Measurements from ENCODE around the gene FAM13C.
"Not testable (repeated sequence)": the region's sequence is repeated elsewhere in the genome, so short reads cannot be mapped to it uniquely, and the experiment has no call there.

FAM13C gene

GRCh38 chr10:59225211-59225610, 137.1 kb downstream of the FAM13C start:
- no peak for DNase-seq

- DNase-seq = not testable (repeated sequence)
Observed at GRCh38 chr10:59223597-59223996, 138.8 kb downstream of the FAM13C start.

GRCh38 chr10:59222788-59223187, 139.6 kb downstream of the FAM13C start:
- no peak for DNase-seq

- DNase-seq = no peak
Observed at GRCh38 chr10:59216178-59216869, 146.0 kb downstream of the FAM13C start.

GRCh38 chr10:59214160-59214559, 148.2 kb downstream of the FAM13C start:
- no peak for DNase-seq

- no peak for DNase-seq
Observed at GRCh38 chr10:59212301-59212798, 150.0 kb downstream of the FAM13C start.

- no peak for DNase-seq
Observed at GRCh38 chr10:59206204-59206720, 156.1 kb downstream of the FAM13C start.
